HG03432 (cell line): ENCODE results near the gene RUFY1.

Source experiments
- ATAC-seq: cut with Tn5 transposase; IDR thresholded peaks from one replicate; pipeline ENCODE4 v1.9.1; 2021; ENCODE audit warnings: mild to moderate bottlenecking, moderate library complexity; ENCODE audit not compliant: unreplicated experiment

The RUFY1 gene

GRCh38 chr5:179603308-179603707 is 53.0 kb downstream of the RUFY1 start:
- no peak for ATAC-seq

- ATAC-seq: no peak
Observed at GRCh38 chr5:179605026-179605833, 54.9 kb downstream of the RUFY1 start.

GRCh38 chr5:179606071-179606909 is 55.9 kb downstream of the RUFY1 start:
- no peak for ATAC-seq

- ATAC-seq: no peak
Observed at GRCh38 chr5:179606910-179607159, 56.5 kb downstream of the RUFY1 start.

GRCh38 chr5:179607160-179607931 is 57.0 kb downstream of the RUFY1 start:
- ATAC-seq: no peak

GRCh38 chr5:179608131-179608581 is 57.8 kb downstream of the RUFY1 start:
- ATAC-seq: no peak

- ATAC-seq: no peak
Observed at GRCh38 chr5:179609834-179610108, 59.4 kb downstream of the RUFY1 start.

GRCh38 chr5:179610109-179610902 is 60.0 kb downstream of the RUFY1 start:
- no peak for ATAC-seq

- no peak for ATAC-seq
Observed at GRCh38 chr5:179610903-179611265, 60.5 kb downstream of the RUFY1 start.

GRCh38 chr5:179612577-179613459 is 62.5 kb downstream of the RUFY1 start:
- no peak for ATAC-seq

GRCh38 chr5:179613460-179614071 is 63.2 kb downstream of the RUFY1 start:
- ATAC-seq: no peak

GRCh38 chr5:179614745-179615144 is 64.4 kb downstream of the RUFY1 start:
- no peak for ATAC-seq

- no peak for ATAC-seq
Observed at GRCh38 chr5:179615203-179615602, 64.8 kb downstream of the RUFY1 start.

GRCh38 chr5:179616002-179616594 is 65.7 kb downstream of the RUFY1 start:
- no peak for ATAC-seq

- ATAC-seq: no peak
Observed at GRCh38 chr5:179617930-179618329, 67.6 kb downstream of the RUFY1 start.

- no peak for ATAC-seq
Observed at GRCh38 chr5:179618923-179619554, 68.7 kb downstream of the RUFY1 start.

GRCh38 chr5:179619776-179620175 is 69.4 kb downstream of the RUFY1 start:
- ATAC-seq: no peak

- ATAC-seq: no peak
Observed at GRCh38 chr5:179620293-179620692, 69.9 kb downstream of the RUFY1 start.
